Transverse colon (tissue), 4 donors: ENCODE data around the gene THEM5.

Source experiments
- CTCF ChIP-seq, 5 experiments: fragments of 200-600 bp in 3 of 5; fragments of 450-650 bp in 2 of 5; sonication (generic) in 3 of 5; IDR thresholded peaks; 1 replicate in 2 of 5; 2 replicates in 3 of 5; pipeline ENCODE4 v1.5.1; 2016 to 2017; ENCODE audit warnings: antibody characterized with exemption in 5 of 5, inconsistent platforms in 3 of 5, mild to moderate bottlenecking in 2 of 5, moderate library complexity in 1 of 5
- POLR2A ChIP-seq: fragments of 450-650 bp; IDR thresholded peaks from one replicate; pipeline ENCODE4 v1.6.1; 2016; ENCODE audit warnings: antibody characterized with exemption, mild to moderate bottlenecking, moderate library complexity
- POLR2AphosphoS5 ChIP-seq, 3 donors: sonication (generic); formaldehyde crosslinking; IDR thresholded peaks; one replicate each; pipeline ENCODE4 v1.6.1; 2016; ENCODE audit warnings: antibody characterized with exemption in 3 of 3

- TF ChIP-seq POLR2A = no peak
- no peak for TF ChIP-seq CTCF (IDR thresholded peaks at IDR 0.05)
- TF ChIP-seq POLR2AphosphoS5 (IDR thresholded peaks at IDR 0.05) = no peak
These were observed 38.7 kb upstream of the THEM5 start for GRCh38 chr1:151892190-151892589.
